ENCODE results near the gene CDK12.
"Not testable (repeated sequence)": the region's sequence is repeated elsewhere in the genome, so short reads cannot be mapped to it uniquely, and the experiment has no call there.

The CDK12 gene

GRCh38 chr17:39464639-39465181 is 3.4 kb downstream of the CDK12 start:
- H3K36me3 ChIP-seq (ENCODE audit: insufficient read depth, low read length); H3K27ac ChIP-seq (ENCODE audit: low read depth, low read length); H3K9ac ChIP-seq (ENCODE audit: low read length); H3K9me3 ChIP-seq (ENCODE audit: low read length); H3K27me3 ChIP-seq (ENCODE audit: control insufficient read depth in 1 of 2, insufficient read depth in 2 of 2, low read length in 2 of 2): not testable (repeated sequence)
- peak overlapping the region in 1 of 2 donors; percentile 97 for H3K4me3 ChIP-seq (ENCODE audit: low read depth in 1 of 2, low read length in 2 of 2)
- peaks cover 19% of the 10 kb centered on the region for H3K4me1 ChIP-seq (ENCODE audit: insufficient read depth, low read length)

- H3K36me3 ChIP-seq (ENCODE audit: insufficient read depth, low read length): peaks cover 22% of the 10 kb centered on the region
Measured at GRCh38 chr17:39468610-39469009, 7.3 kb downstream of the CDK12 start.

DNA sequence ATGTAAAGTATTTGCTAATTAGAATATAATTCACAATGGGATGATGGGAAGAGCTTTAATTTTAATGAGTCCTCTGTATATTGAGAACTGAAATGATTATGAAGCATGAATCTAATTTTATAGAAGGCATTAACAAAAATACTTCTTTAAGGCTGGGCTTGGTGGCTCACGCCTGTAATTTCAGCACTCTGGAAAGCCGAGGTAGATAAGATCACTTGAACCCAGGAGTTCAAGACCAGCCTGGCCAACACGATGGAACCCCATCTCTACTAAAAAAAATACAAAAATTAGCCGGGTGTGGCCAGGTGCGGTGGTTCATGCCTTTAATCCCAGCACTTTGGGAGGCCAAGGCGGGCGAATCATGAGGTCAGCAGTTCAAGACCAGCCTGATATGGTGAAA is 12.0 kb downstream of the CDK12 start:
- Histone ChIP-seq H3K36me3 (ENCODE audit: insufficient read depth, low read length) (peaks cover 26% of the 10 kb centered on the region), H3K4me3 (ENCODE audit: low read depth in 1 of 2, low read length in 2 of 2) (no peak overlapping the region), H3K4me1 (ENCODE audit: insufficient read depth, low read length) (no peaks in the 10 kb centered on the region), H3K27me3 (ENCODE audit: control insufficient read depth in 1 of 2, insufficient read depth in 2 of 2, low read length in 2 of 2) (no peaks in the 10 kb centered on the region), H3K9ac (ENCODE audit: low read length) (no peak overlapping the region), H3K9me3 (ENCODE audit: low read length) (no peaks in the 10 kb centered on the region), H3K27ac (ENCODE audit: low read depth, low read length) (no peak overlapping the region)

More at GRCh38 chr17:39468610-39469009, 7.3 kb downstream of the CDK12 start:
- not testable (repeated sequence) for H3K9me3 ChIP-seq (ENCODE audit: low read length); H3K27ac ChIP-seq (ENCODE audit: low read depth, low read length); H3K4me3 ChIP-seq (ENCODE audit: low read depth in 1 of 2, low read length in 2 of 2); H3K9ac ChIP-seq (ENCODE audit: low read length); H3K27me3 ChIP-seq (ENCODE audit: control insufficient read depth in 1 of 2, insufficient read depth in 2 of 2, low read length in 2 of 2)
- peaks cover 13% of the 10 kb centered on the region for H3K4me1 ChIP-seq (ENCODE audit: insufficient read depth, low read length)

- H3K36me3 ChIP-seq (ENCODE audit: insufficient read depth, low read length); H3K4me1 ChIP-seq (ENCODE audit: insufficient read depth, low read length); H3K9me3 ChIP-seq (ENCODE audit: low read length); H3K27ac ChIP-seq (ENCODE audit: low read depth, low read length); H3K27me3 ChIP-seq (ENCODE audit: control insufficient read depth in 1 of 2, insufficient read depth in 2 of 2, low read length in 2 of 2); H3K4me3 ChIP-seq (ENCODE audit: low read depth in 1 of 2, low read length in 2 of 2); H3K9ac ChIP-seq (ENCODE audit: low read length): not testable (repeated sequence)
Measured at GRCh38 chr17:39479631-39480030, 18.3 kb downstream of the CDK12 start.

DNA sequence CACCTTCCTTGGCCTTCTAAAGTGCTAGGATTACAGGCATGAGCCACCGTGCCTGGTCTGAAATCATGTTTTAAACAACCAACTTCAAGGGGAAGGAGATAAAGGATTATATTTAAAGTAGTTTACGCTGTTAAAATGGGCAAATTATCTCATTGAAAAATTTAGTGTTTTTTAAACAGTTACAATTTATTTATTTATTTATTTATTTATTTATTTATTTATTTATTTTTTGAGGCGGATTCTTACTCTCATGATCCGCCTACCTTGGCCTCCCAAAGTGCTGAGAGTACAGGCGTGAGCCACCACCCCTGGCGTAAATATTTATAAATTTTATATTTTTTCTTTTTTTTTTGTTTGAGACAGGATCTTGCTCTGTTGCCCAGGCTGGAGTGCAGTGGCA is 22.2 kb downstream of the CDK12 start:
- Histone ChIP-seq H3K27ac (ENCODE audit: low read depth, low read length) (no peak overlapping the region), H3K9ac (ENCODE audit: low read length) (no peak overlapping the region), H3K36me3 (ENCODE audit: insufficient read depth, low read length) (no peaks in the 10 kb centered on the region), H3K4me1 (ENCODE audit: insufficient read depth, low read length) (no peaks in the 10 kb centered on the region), H3K27me3 (ENCODE audit: control insufficient read depth in 1 of 2, insufficient read depth in 2 of 2, low read length in 2 of 2) (no peaks in the 10 kb centered on the region), H3K9me3 (ENCODE audit: low read length) (no peaks in the 10 kb centered on the region), H3K4me3 (ENCODE audit: low read depth in 1 of 2, low read length in 2 of 2) (no peak overlapping the region)

GRCh38 chr17:39484178-39484577 is 22.9 kb downstream of the CDK12 start:
- no peak overlapping the region for H3K9ac ChIP-seq (ENCODE audit: low read length)
- no peaks in the 10 kb centered on the region for H3K36me3 ChIP-seq (ENCODE audit: insufficient read depth, low read length)
- no peak overlapping the region for H3K4me3 ChIP-seq (ENCODE audit: low read depth in 1 of 2, low read length in 2 of 2)
- H3K27me3 ChIP-seq (ENCODE audit: control insufficient read depth in 1 of 2, insufficient read depth in 2 of 2, low read length in 2 of 2): no peaks in the 10 kb centered on the region
- no peaks in the 10 kb centered on the region for H3K4me1 ChIP-seq (ENCODE audit: insufficient read depth, low read length)
- no peak overlapping the region for H3K27ac ChIP-seq (ENCODE audit: low read depth, low read length)
- H3K9me3 ChIP-seq (ENCODE audit: low read length): no peaks in the 10 kb centered on the region

GRCh38 chr17:39485555-39485954 is 24.3 kb downstream of the CDK12 start:
- Histone ChIP-seq H3K9me3 (ENCODE audit: low read length) (no peaks in the 10 kb centered on the region), H3K27me3 (ENCODE audit: control insufficient read depth in 1 of 2, insufficient read depth in 2 of 2, low read length in 2 of 2) (no peaks in the 10 kb centered on the region), H3K4me1 (ENCODE audit: insufficient read depth, low read length) (no peaks in the 10 kb centered on the region), H3K4me3 (ENCODE audit: low read depth in 1 of 2, low read length in 2 of 2) (no peak overlapping the region), H3K9ac (ENCODE audit: low read length) (no peak overlapping the region), H3K27ac (ENCODE audit: low read depth, low read length) (no peak overlapping the region), H3K36me3 (ENCODE audit: insufficient read depth, low read length) (peaks cover under 1% of the 10 kb centered on the region)

DNA sequence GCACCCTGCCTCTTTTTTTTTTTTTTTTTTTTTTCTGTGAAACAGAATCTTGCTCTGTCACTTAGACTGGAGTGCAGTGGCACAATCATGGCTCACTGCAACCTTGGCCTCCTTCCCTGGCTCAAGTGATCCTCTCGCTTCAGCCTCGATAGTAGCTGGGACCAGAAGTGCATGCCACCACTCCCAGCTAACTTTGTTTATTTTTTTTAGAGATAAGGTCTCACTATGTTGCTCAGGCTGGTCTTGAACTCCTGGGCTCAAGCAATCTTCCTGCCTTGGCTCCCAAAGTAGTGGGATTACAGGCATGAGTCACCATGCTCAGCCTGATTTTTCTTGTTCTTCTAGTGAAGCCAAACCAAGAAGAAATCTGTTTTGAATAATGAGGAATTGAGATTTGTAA is 25.0 kb downstream of the CDK12 start:
- H3K9ac ChIP-seq (ENCODE audit: low read length): no peak overlapping the region

DNA sequence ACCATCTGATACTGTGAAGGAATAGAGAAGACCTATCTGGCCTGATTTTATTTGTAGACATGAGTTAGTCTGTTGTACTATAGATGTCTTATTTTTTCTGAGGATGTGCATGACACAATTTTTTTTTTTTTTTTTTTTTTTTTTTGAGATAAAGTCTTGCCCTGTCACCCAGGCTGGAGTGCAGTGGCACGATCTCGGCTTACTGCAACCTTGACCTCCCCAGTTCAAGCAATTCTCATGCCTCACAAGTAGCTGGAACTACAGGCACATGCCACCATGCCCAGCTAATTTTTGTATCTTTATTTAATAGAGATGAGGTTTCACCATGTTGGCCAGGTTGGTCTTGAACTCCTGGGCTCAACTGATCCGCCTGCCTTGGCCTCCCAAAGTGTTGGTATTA is 26.2 kb downstream of the CDK12 start:
- not testable (repeated sequence) for H3K27ac ChIP-seq (ENCODE audit: low read depth, low read length); H3K4me1 ChIP-seq (ENCODE audit: insufficient read depth, low read length); H3K4me3 ChIP-seq (ENCODE audit: low read depth in 1 of 2, low read length in 2 of 2); H3K9me3 ChIP-seq (ENCODE audit: low read length); H3K27me3 ChIP-seq (ENCODE audit: control insufficient read depth in 1 of 2, insufficient read depth in 2 of 2, low read length in 2 of 2); H3K9ac ChIP-seq (ENCODE audit: low read length)
- peaks cover 14% of the 10 kb centered on the region for H3K36me3 ChIP-seq (ENCODE audit: insufficient read depth, low read length)

More for the DNA sequence above, 25.0 kb downstream of the CDK12 start:
- Histone ChIP-seq H3K4me1 (ENCODE audit: insufficient read depth, low read length) (no peaks in the 10 kb centered on the region), H3K27ac (ENCODE audit: low read depth, low read length) (no peak overlapping the region), H3K9me3 (ENCODE audit: low read length) (no peaks in the 10 kb centered on the region), H3K4me3 (ENCODE audit: low read depth in 1 of 2, low read length in 2 of 2) (no peak overlapping the region), H3K36me3 (ENCODE audit: insufficient read depth, low read length) (peaks cover 8% of the 10 kb centered on the region), H3K27me3 (ENCODE audit: control insufficient read depth in 1 of 2, insufficient read depth in 2 of 2, low read length in 2 of 2) (no peaks in the 10 kb centered on the region)

DNA sequence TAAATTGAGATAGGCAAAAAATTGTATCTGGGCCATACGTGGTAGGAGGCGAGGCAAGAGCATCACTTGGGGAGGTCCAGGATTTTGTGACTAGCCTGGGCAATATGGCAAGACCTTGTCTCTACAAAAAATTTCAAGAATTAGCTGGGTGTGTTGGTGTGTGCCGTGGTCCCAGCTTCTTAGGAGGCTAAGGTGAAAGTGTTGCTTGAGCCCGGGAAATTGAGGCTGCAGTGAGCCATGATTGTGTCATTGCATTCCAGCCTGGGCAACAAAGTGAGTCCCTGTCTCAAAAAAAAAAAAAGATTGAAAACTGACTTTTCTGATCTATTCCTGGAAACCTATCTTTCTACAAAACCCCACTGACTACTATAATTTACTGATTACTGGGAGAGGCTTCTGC is 26.7 kb downstream of the CDK12 start:
- Histone ChIP-seq H3K27ac (ENCODE audit: low read depth, low read length) (no peak overlapping the region), H3K27me3 (ENCODE audit: control insufficient read depth in 1 of 2, insufficient read depth in 2 of 2, low read length in 2 of 2) (no peaks in the 10 kb centered on the region), H3K36me3 (ENCODE audit: insufficient read depth, low read length) (peaks cover 19% of the 10 kb centered on the region), H3K4me3 (ENCODE audit: low read depth in 1 of 2, low read length in 2 of 2) (no peak overlapping the region), H3K4me1 (ENCODE audit: insufficient read depth, low read length) (no peaks in the 10 kb centered on the region), H3K9ac (ENCODE audit: low read length) (no peak overlapping the region), H3K9me3 (ENCODE audit: low read length) (no peaks in the 10 kb centered on the region)

DNA sequence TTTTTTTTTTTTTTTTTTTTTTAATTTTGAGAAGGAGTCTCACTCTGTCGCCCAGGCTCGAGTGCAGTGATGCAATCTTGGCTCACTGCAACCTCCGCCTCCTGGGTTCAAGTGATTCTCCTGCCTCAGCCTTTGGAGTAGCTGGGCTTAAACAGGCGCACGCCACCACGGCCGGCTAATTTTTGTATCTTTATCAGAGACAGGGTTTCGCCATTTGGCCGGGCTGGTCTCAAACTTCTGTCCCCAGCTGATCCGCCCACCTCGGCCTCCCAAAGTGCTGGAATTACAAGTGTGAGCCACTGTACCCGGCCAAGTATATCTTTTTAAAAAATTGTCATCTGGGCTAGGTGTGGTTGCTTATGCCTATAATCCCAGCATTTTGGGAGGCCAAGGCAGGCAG is 35.6 kb downstream of the CDK12 start:
- not testable (repeated sequence) for H3K27ac ChIP-seq (ENCODE audit: low read depth, low read length); H3K9ac ChIP-seq (ENCODE audit: low read length); H3K27me3 ChIP-seq (ENCODE audit: control insufficient read depth in 1 of 2, insufficient read depth in 2 of 2, low read length in 2 of 2); H3K9me3 ChIP-seq (ENCODE audit: low read length); H3K4me1 ChIP-seq (ENCODE audit: insufficient read depth, low read length); H3K4me3 ChIP-seq (ENCODE audit: low read depth in 1 of 2, low read length in 2 of 2)
- H3K36me3 ChIP-seq (ENCODE audit: insufficient read depth, low read length): peaks cover 52% of the 10 kb centered on the region

- peaks cover 36% of the 10 kb centered on the region for H3K36me3 ChIP-seq (ENCODE audit: insufficient read depth, low read length)
- no peaks in the 10 kb centered on the region for H3K4me1 ChIP-seq (ENCODE audit: insufficient read depth, low read length)
- H3K4me3 ChIP-seq (ENCODE audit: low read depth in 1 of 2, low read length in 2 of 2): no peak overlapping the region
- H3K9me3 ChIP-seq (ENCODE audit: low read length): no peaks in the 10 kb centered on the region
- H3K27ac ChIP-seq (ENCODE audit: low read depth, low read length): no peak overlapping the region
- no peak overlapping the region for H3K9ac ChIP-seq (ENCODE audit: low read length)
- H3K27me3 ChIP-seq (ENCODE audit: control insufficient read depth in 1 of 2, insufficient read depth in 2 of 2, low read length in 2 of 2): no peaks in the 10 kb centered on the region
Measured at GRCh38 chr17:39507511-39507910, 46.2 kb downstream of the CDK12 start.

Data from muscle layer of colon (tissue), 2 donors.